Astrocyte (in vitro differentiated cells and primary cell): ENCODE data around the gene PYGB.

Experiments
- CTCF ChIP-seq: IDR thresholded peaks from 2 replicates; pipeline ENCODE4 v1.5.1; 2011; ENCODE audit warnings: low read depth, mild to moderate bottlenecking, inconsistent platforms, low read length, moderate library complexity; ENCODE audit not compliant: insufficient read depth
- EZH2 ChIP-seq: IDR thresholded peaks from 2 replicates; pipeline ENCODE4 v1.6.1; 2012; ENCODE audit warnings: mild to moderate bottlenecking, low read length, inconsistent platforms; ENCODE audit not compliant: insufficient read depth

- TF ChIP-seq CTCF (no peak), EZH2 (no peak)
These were observed 42.2 kb downstream of the PYGB start for GRCh38 chr20:25289886-25290597.
